Suprapubic skin (tissue), 4 donors: Measurements from ENCODE around the gene HDAC11. TPM values are rescaled to one million over a fixed set of nuclear protein-coding genes. Genes with fewer than 3 reads are reported as not detected.

Source experiments
- DNase-seq, 2 donors: peaks; one replicate each; pipeline ENCODE4 v3.0.0-alpha.2; 2019; ENCODE audit warnings: low spot score in 2 of 2
- H3K27ac ChIP-seq: fragments of 200-600 bp; sonication (generic); one replicate; pipeline ENCODE4 v1.5.1; 2019
- H3K27me3 ChIP-seq: fragments of 200-600 bp; sonication (generic); one replicate; pipeline ENCODE4 v1.5.1; 2019
- H3K36me3 ChIP-seq: fragments of 200-600 bp; sonication (generic); one replicate; pipeline ENCODE4 v1.5.1; 2019
- H3K4me1 ChIP-seq: fragments of 200-600 bp; sonication (generic); one replicate; pipeline ENCODE4 v1.5.1; 2019
- H3K4me3 ChIP-seq: fragments of 200-600 bp; sonication (generic); one replicate; pipeline ENCODE4 v1.5.1; 2019; ENCODE audit warnings: mild to moderate bottlenecking
- H3K9me3 ChIP-seq: fragments of 200-600 bp; sonication (generic); one replicate; pipeline ENCODE4 v1.5.1; 2019
- EP300 ChIP-seq: sonication (generic); formaldehyde crosslinking; IDR thresholded peaks from one replicate; pipeline ENCODE4 v1.6.1; 2017; ENCODE audit warnings: antibody characterized with exemption
- POLR2A ChIP-seq, 2 donors: fragments of 450-650 bp; IDR thresholded peaks; one replicate each; pipeline ENCODE4 v1.6.1; 2017; ENCODE audit warnings: antibody characterized with exemption in 2 of 2, mild to moderate bottlenecking in 2 of 2, moderate library complexity in 2 of 2
- POLR2AphosphoS5 ChIP-seq, 3 donors: sonication (generic); formaldehyde crosslinking; IDR thresholded peaks; one replicate each; pipeline ENCODE4 v1.6.1; 2017; ENCODE audit warnings: antibody characterized with exemption in 3 of 3
- WGBS: methylation state at CpG from one replicate; pipeline ENCODE4 v1.1.5; 2018; 5-methylcytosine and 5-hydroxymethylcytosine counted together
- total RNA-seq, 4 donors: library from RNA; depleted of rRNA; stranded (reverse); fragments of >200 nt; gene quantifications; one replicate each; pipeline ENCODE4 v1.1.0, GENCODE V29; 2016
- TF ChIP-seq, protein P1 (sequence below), 2 donors: fragments of 200-600 bp in 1 of 2; fragments of 450-650 bp in 1 of 2; sonication (generic) in 1 of 2; IDR thresholded peaks; one replicate each; pipeline ENCODE4 v1.5.1; 2016 to 2019; ENCODE audit warnings: antibody characterized with exemption in 2 of 2, mild to moderate bottlenecking in 1 of 2, moderate library complexity in 1 of 2

HDAC11 gene
- total RNA-seq, 4 donors from 2014 or later = 16.7 to 28.3 (median 27.5) TPM

DNA sequence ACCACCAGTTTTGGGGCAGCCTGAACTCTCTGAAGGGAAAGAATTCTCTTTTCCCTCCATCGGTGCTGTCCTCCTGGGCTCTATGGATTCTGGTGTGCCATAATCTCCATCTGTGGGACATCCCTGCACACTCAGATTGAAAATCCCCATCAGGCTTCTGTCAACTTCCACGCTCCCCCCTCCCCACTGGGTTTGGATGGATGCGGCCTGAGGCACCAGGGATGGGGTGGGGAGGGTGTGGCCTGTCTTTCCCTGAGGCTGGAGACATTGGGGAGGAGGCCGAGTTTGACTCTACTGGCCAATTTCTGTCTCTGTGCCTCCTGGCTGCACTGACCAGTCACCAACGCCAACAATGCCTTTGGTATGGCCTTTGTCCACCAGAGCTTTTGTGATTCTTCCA lies 52.5 kb downstream of the HDAC11 start:
- no peak for TF ChIP-seq EP300
- no peak for TF ChIP-seq POLR2AphosphoS5 (IDR thresholded peaks at IDR 0.05)
- no peak for TF ChIP-seq POLR2A (IDR thresholded peaks at IDR 0.05)
- TF ChIP-seq, protein P1, sequence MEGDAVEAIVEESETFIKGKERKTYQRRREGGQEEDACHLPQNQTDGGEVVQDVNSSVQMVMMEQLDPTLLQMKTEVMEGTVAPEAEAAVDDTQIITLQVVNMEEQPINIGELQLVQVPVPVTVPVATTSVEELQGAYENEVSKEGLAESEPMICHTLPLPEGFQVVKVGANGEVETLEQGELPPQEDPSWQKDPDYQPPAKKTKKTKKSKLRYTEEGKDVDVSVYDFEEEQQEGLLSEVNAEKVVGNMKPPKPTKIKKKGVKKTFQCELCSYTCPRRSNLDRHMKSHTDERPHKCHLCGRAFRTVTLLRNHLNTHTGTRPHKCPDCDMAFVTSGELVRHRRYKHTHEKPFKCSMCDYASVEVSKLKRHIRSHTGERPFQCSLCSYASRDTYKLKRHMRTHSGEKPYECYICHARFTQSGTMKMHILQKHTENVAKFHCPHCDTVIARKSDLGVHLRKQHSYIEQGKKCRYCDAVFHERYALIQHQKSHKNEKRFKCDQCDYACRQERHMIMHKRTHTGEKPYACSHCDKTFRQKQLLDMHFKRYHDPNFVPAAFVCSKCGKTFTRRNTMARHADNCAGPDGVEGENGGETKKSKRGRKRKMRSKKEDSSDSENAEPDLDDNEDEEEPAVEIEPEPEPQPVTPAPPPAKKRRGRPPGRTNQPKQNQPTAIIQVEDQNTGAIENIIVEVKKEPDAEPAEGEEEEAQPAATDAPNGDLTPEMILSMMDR (IDR thresholded peaks at IDR 0.05) = no peak
- Histone ChIP-seq H3K9me3 (no peaks in the 10 kb centered on the region), H3K27ac (peak overlapping the region; percentile 63), H3K36me3 (no peaks in the 10 kb centered on the region), H3K4me1 (peaks cover 75% of the 10 kb centered on the region), H3K4me3 (no peak overlapping the region), H3K27me3 (no peaks in the 10 kb centered on the region)
- DNase-seq = no peak
- WGBS = 52% methylated on average over 5 of the region's 5 CpGs

DNA sequence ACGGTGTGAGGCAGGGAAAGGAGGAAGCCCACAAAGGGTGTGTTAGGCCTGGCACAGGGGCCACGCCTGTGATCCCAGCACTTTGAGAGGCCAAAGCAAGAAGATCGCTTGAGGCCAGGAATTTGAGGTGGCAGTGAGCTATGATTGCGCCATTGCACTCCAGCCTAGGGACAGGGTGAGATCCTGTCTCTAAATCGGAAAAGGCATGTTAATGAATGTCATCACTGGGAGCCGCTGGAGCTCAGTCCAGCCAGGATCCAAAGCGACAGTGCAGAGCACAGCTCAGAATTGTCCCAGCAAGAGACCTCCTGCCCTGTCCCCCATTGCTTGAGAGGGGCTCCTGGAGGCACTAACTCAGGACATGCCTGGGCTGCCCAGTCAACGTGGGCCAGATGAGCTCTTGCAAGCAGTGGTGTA lies 53.8 kb downstream of the HDAC11 start:
- TF ChIP-seq POLR2AphosphoS5 (IDR thresholded peaks at IDR 0.05) (peak in 1 of 3 donors; percentile 77), POLR2A (IDR thresholded peaks at IDR 0.05) (no peak)
- Histone ChIP-seq H3K27ac (peak overlapping the region; percentile 63), H3K9me3 (no peaks in the 10 kb centered on the region), H3K4me1 (peaks cover 79% of the 10 kb centered on the region), H3K36me3 (no peaks in the 10 kb centered on the region), H3K27me3 (no peaks in the 10 kb centered on the region), H3K4me3 (no peak overlapping the region)
- 54% methylated on average over 7 of the region's 8 CpGs for whole genome bisulfite sequencing
- peak in 1 of 2 donors; percentile 75 for DNase-seq

DNA sequence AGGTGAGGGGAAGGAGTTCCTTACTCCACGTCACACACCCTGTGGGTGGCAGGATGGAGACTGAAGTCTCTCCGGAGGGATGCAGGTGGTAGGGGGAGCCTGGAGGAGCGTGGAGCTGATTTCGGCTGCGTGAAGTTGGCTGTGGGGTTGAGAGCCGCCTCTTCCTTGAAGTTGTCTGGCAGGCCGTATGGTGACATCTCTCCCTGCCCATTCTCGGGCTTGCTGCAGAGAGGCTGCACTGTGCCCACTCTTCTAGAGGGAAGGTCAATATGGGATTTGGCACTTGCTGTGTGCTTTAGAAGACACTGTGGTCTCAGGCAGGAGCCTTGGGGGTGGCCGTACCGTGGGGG lies 55.4 kb downstream of the HDAC11 start:
- TF ChIP-seq, protein P1 (IDR thresholded peaks at IDR 0.05) = no peak
- no peak for TF ChIP-seq POLR2A (IDR thresholded peaks at IDR 0.05)
- no peak for TF ChIP-seq POLR2AphosphoS5 (IDR thresholded peaks at IDR 0.05)
- no peak overlapping the region for H3K27ac ChIP-seq
- DNase-seq = peak in 1 of 2 donors; percentile 50
- peaks cover 80% of the 10 kb centered on the region for H3K4me1 ChIP-seq
- H3K36me3 ChIP-seq = no peaks in the 10 kb centered on the region
- H3K4me3 ChIP-seq = no peak overlapping the region
- H3K9me3 ChIP-seq = no peaks in the 10 kb centered on the region
- 81% methylated on average over 10 of the region's 10 CpGs for WGBS
- H3K27me3 ChIP-seq = no peaks in the 10 kb centered on the region

DNA sequence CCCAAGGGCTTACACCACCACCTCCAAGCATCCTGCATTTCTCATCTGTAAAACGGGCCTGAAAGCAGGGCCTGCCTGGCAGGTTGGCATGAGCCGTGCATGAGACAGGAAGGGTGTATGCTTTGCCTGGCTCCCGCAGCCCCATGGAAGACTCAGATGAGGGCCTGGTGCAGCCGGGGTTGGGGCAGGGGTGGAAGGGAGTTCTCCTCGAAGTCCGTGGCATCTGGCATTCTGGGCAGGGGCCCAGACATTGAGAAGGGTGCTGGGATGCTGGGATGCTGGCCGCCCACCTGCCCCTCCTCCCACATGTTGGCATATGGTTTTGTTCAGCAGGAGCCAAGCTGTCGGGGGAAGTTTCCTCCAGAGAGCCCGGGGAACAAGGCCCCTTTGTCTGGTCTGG lies 55.8 kb downstream of the HDAC11 start:
- TF ChIP-seq, protein P1 (IDR thresholded peaks at IDR 0.05) = no peak
- TF ChIP-seq POLR2A (IDR thresholded peaks at IDR 0.05) (no peak), EP300 (no peak), POLR2AphosphoS5 (IDR thresholded peaks at IDR 0.05) (no peak)
- Histone ChIP-seq H3K27me3 (no peaks in the 10 kb centered on the region), H3K4me1 (peaks cover 76% of the 10 kb centered on the region), H3K27ac (no peak overlapping the region), H3K36me3 (no peaks in the 10 kb centered on the region), H3K4me3 (no peak overlapping the region), H3K9me3 (no peaks in the 10 kb centered on the region)
- no CpG with 5 or more reads among the region's 9 CpGs for WGBS
- peak in 1 of 2 donors; percentile 48 for DNase-seq

DNA sequence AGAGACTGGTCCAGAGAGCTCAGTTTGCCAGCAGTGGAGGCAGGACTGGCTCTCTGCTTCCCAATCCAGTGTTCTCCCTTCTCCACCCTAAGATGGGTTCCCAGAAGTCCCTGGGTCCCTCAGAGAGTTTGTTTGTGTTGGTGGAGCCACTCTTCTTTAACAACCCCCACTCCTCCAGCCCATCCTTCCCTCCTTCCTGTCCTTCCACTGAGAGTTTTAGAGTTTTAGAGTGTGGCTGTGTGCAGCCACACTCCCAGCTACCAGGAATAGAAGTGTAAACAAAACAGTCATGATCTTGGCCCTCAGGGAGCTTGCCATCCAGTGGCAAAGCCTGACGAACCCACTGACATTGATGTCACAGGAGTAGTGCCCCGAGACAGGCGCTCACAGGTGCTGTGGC lies 56.3 kb downstream of the HDAC11 start:
- Histone ChIP-seq H3K9me3 (no peaks in the 10 kb centered on the region), H3K27me3 (no peaks in the 10 kb centered on the region), H3K36me3 (no peaks in the 10 kb centered on the region), H3K27ac (peak overlapping the region; percentile 58), H3K4me1 (peaks cover 72% of the 10 kb centered on the region), H3K4me3 (no peak overlapping the region)
- 74% methylated on average over 3 of the region's 3 CpGs for WGBS
- DNase-seq = peak in 1 of 2 donors; percentile 46
- TF ChIP-seq EP300 (no peak), POLR2AphosphoS5 (IDR thresholded peaks at IDR 0.05) (no peak), POLR2A (IDR thresholded peaks at IDR 0.05) (no peak)
- TF ChIP-seq, protein P1 (IDR thresholded peaks at IDR 0.05) = no peak

DNA sequence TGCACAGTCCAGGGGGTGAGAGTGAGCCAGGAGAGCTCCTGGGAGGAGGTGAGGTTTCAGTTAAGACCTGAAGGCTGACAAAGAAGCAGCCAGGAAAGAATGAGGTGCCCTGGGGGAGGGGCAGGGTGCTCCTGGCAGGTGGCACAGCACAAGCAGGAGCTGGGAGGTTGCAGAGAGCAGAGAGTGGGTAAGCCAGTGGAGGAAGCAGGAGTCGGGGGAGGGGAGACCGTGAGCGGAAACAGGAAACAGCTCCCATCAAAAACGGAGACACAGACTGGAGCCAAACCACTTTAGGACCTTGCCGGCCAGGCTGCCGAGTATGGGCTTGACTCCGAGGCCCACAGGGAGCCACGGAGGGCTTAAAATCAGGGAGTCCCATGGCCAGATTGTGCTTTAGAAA lies 56.7 kb downstream of the HDAC11 start:
- H3K4me1 ChIP-seq = peaks cover 72% of the 10 kb centered on the region
- no peak overlapping the region for H3K4me3 ChIP-seq
- DNase-seq = peak in 1 of 2 donors; percentile 48
- no peaks in the 10 kb centered on the region for H3K36me3 ChIP-seq
- peak overlapping the region; percentile 58 for H3K27ac ChIP-seq
- WGBS = 19% methylated on average over 8 of the region's 8 CpGs
- no peaks in the 10 kb centered on the region for H3K27me3 ChIP-seq
- H3K9me3 ChIP-seq = no peaks in the 10 kb centered on the region
- TF ChIP-seq POLR2AphosphoS5 (IDR thresholded peaks at IDR 0.05) (no peak), POLR2A (IDR thresholded peaks at IDR 0.05) (no peak), EP300 (no peak)
- TF ChIP-seq, protein P1 (IDR thresholded peaks at IDR 0.05) = no peak
